IPS DF 19.7 (cell line): ENCODE measurements around the gene FKBP14.

Source experiments
- DNase-seq: peaks from one replicate; pipeline ENCODE4 v3.0.0-alpha.2; 2013; ENCODE audit warnings: low read depth, low spot score

Gene FKBP14

DNA sequence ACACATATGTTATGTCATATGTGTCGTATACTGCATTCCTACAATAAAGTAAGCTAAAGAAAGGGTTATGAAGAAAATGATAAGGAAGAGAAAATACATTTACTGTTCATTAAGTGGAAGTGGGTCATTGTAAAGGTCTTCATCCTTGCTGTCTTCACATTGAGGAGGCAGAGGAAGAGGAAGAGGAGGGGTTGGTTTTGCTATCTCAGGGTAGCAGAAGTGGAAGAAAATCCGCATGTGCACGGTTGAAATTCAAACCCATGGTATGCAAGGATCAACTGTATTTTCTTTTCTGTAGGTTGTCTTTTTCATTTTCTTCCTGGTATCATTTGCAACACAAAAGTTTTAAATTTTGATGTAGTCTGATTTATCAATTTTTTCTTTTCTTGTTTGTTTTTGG lies 8.0 kb upstream of the FKBP14 start:
- DNase-seq, result no peak

DNA sequence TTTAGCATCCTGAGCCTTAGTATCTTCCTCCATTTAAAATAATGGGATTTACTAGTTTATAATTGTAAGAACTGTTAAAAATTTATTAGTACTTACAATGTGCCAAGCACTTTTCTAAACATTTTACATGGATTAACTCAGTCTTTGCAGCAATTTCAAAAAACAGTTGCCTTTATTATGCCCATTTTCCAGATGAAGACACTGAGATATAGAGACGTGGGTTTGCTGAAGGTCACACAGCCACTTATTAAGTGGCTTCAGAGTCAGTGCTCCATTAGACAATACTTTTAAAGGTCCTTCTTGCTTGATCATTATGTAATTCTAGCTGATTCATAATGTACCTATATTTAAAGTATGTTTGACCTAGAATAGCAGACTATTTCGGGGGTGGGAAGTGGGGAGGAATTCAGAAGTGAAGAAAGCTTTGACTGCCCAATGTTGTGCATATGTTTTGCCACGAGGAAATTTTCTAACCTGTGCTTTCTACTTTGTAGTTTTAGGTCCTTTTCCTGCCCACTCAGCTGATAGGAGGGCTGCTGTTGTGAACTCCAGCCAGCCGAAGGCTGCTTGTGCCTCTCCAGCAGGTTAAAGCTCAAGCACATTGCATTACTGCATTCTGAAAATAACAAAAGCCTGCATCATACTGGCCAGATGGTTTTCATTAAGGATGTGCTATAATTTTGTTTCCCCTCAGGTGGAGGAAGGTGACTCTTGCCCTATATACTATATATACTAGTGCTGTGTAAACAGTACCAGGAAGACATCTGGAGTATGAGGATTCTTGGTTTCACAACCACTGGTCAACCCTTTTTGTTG lies 6.0 kb upstream of the FKBP14 start:
- DNase-seq, result no peak

DNA sequence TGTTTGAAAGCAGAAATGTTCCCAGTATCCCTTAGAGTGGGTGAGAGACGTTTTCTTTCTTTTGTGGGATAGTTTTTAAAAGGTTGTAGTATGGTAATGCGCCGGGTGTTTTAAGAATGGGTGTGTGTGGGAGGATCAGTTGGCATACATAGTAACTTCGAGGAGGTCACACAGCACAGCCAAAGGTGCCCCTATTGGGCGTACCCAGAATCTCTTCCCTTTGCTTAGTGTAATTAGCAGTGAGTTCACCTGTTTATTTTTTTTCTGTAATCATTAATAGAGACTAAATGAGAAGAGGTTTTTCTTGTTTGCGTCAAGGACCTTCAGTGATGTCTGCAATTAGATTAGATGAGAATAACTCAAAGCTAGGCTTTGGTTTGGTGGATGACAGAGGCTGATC lies 3.2 kb upstream of the FKBP14 start:
- DNase-seq, result no peak

DNA sequence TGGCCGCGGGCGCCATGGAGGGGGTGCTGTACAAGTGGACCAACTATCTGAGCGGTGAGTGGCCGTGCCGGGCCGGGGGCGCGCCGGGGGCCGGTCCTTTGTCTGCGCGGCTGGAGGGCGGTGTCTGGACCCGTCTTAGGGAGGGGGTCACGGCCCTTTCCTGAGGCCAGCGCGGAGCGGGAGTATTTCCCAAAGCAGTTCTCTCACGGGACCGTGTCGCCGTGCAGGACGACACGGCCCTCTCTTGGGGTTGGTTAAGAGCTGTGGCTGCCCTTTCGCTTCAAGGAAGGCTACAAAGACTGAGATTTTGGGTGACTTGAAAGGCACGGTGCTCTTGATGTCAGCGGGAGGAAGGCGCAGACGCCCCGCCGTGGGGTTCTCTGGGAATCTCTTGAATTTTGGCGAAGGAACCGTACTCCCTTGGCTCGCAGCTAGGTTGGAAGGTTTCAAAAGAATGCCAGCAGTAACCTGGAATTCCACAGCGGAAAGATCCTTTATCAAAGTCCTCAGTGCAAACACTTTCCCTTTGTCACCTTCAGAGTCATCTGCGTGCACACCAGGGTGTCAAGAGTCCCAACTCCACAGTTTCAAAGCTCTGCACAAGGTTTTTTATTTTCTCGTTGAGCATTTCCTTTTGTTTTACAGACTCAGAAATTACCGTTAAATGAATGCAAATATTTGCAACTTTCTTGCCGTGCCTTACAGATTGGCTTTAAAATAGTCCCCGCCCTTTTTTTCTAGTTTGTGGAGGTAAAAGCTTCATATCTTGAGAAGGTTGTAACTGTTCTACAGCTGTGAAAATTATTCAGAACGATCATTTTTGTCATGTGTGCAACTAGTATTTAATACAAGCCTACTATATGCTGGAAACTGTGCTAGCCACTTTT lies 2.5 kb upstream of the FKBP14 start:
- DNase-seq, result no peak

DNA sequence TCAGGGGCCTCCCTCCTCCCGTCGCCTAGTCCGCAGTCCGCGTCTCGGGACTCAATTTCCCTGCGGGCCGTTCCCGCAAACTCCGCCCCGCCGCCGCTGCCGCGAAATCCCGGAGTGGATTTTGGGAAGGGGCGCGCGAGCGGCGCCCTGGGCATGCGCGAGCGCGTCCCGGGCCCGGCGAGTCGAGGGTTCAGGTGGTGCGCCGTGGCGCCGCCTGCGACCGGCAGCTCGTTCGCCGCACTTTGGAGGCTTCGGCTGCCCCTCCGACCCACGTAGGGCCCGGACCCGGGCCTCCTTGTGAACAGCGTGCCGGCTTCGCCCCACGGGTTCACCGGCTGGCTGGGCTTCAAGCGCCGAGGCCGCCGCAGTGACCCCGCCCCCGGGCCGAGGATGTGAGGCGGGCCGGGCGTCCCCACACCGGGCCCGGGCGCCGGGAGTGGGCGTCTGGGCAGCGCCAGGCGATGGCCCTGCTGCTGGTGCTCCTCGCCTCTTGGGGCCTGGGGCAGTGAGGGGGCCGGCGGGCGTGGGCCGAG lies 1.8 kb upstream of the FKBP14 start, which contains the start of gene PLEKHA8:
PLEKHA8 (plus strand) TSS at position 197 of the 533 bp plus-strand sequence. CDS start 351 bp downstream, outside the sequence.
- DNase-seq, result no peak

DNA sequence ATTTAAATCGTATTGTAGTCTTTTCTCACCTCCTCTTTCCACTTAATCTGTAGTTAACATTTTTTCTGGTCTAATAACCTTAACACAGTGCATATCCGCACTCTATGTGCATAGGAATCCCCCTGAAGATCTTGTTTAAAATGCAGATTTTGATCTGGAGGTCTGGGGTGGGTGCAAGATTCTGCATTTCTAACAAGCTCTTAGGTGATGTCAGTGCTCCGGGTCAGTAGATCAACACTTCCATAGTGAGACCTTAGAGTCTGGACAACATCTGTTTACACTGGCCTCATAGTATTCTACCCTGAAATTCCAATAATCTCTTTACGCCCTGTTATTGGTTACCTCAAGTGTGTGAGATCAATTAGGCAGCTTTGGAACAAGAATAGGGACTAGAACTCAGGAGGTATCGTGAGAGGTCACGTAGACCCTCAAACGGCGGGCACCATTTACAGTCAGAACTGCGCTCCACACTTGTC lies 1.3 kb upstream of the FKBP14 start:
- DNase-seq, result no peak

DNA sequence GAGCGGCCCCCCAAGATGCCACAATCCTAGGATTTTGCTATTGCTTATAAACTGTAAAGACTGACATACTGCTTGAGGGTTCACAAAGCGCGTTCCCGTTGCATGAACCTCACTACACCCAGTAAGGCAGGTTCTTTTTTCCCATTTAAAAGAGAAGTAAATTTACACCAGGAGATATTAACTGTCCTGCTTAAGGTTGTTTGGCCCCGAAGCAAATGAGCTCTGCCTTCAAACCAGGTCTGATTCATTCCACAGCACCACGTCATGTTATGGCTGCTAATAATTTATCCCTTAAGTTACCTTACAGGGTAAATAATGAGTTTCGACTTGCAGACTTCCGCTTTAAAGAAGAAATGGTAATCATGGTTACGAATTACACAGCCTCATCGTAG lies 559 bp upstream of the FKBP14 start:
- no peak for DNase-seq

DNA sequence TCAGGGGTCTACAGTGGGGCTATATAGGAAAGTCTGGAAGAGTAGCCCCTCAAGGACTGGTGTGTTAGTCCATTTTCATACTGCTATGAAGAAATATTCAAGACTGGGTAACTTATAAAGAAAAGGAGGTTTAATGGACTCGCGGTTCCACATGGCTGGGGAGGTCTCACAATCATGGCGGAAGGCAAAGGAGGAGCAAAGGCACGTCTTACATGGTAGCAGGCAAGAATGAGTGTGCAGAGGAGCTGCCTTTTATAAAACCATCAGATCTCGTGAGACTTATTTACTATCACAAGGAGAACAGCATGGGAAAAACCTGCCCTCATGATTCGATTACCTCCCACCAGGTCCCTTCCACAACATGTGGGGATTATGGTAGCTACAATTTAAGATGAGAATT lies 3.0 kb downstream of the FKBP14 start:
- no peak for DNase-seq

DNA sequence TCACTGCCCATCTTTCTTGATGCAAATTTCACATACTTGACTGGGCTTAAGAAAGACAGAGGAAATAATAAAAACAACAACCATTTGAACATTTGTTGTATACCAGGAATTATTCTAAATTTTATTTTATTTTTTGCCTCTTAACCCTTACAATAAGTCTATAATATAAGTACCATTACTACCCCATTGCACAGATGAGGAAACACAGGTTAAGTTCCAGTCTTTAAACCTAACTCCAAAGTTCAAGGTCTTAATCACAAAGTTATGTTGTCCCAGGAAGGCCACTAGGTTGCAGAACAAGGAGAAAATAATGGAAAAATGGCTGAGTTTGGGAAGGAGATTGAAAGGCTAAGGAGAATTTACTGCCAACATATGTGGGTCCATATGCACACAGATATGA lies 3.5 kb downstream of the FKBP14 start:
- no peak for DNase-seq

DNA sequence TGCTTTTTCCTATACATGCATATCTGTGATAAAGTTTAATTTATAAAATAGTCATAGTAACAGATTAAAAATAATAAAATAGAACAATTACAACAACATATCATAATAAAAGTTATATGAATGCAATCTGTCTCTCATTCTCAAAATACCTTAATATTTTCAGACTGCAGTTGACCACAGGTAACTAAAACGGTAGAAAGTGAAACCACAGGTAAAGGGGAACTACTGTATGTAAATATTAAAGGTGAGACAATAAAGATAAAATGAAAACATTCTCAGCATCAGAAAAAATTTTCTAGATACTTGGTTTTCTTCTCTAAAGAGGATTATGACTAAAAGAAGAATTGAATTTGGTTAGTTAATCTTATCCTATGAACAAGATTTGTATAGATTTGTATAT lies 6.0 kb downstream of the FKBP14 start:
- no peak for DNase-seq

DNA sequence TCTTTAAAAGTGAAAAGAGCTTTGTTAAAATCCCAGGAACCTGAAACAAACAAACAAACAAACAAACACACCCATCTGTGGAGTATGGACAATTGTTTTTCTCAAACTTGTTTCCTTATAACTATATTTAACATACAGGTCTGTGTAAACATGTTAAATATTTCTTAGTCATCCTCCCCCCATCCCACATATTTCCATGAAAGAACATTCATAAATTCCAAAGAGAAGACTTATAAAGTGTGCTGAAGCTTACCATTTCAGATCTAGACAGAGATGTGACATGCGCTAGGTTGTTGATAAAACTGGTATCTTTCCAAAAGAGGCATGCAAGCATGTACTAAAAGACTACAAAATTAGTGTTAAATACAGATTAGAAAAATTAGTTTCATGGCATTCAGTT lies 6.5 kb downstream of the FKBP14 start:
- DNase-seq, result no peak

DNA sequence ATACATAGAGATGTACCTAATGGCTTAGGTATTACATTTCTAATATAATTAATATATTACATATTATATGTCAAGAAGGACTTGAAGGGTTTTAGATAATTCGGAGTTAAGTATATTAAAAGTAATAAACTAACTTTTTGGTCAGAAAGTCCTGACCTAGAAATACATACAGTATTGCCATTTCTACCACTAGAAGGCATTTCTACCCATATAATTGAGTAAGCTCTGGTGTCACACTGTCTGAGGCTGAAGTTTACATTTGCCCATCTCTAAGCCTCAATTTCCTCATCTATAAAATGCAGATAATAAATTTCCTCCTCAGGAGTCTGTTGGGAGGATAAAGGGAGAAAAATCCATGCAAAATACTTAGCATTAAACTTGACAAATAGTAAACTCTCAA lies 7.1 kb downstream of the FKBP14 start:
- no peak for DNase-seq

DNA sequence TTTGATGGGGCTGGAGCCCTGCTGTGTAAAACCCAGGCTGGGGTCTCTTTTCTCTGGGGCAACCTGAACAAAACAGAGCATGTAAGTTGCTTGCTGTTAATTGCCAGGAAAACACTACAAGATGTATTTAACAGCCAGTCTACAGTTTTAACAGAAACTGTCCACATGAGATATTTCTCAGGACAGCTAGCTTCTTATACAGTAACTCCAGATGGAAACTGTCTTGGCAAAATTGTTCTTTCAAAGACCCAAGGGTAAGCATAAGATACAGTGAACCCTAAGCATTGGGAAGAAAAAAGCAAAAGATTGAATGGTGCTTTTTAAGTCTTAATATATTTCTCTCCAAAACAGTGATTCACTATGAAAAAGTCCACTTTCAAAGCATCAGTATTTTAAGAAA lies 8.1 kb downstream of the FKBP14 start:
- no peak for DNase-seq

DNA sequence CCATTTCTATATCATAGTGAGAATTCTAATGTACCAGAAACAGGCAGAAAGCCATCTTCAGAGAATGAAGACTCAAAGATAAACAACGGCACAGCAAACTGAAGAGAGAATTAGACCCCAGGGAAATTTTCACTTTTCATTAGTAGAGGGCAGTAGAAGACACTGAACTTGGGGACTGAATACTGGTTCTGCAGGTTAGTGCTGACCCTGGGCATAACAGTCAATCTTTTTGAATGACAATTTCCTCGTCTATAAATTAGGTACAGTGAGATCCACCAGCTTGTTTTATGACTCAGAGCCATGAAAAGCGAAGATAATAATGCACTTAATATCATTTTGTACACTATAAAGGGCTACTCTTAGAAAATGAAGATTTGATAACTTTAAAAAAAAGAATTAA lies 13.7 kb downstream of the FKBP14 start:
- no peak for DNase-seq

DNA sequence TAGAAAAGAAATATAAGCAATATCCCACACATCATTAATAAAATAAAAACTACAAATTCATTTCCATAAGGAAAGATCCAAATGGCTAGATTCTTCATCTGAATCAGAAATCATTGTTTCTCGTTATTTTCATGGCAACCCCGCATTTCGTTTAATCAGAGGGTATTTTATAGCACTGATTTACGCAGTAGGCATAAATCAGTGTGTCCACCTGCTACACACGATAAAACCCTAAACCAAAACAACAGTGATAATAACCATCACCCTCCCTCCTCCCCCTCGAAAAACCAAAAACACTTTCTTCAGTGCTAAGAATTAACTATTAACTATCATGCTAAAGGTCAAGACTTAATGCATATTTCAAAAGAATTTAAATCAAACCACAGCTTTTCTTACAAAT lies 16.5 kb downstream of the FKBP14 start:
- no peak for DNase-seq

DNA sequence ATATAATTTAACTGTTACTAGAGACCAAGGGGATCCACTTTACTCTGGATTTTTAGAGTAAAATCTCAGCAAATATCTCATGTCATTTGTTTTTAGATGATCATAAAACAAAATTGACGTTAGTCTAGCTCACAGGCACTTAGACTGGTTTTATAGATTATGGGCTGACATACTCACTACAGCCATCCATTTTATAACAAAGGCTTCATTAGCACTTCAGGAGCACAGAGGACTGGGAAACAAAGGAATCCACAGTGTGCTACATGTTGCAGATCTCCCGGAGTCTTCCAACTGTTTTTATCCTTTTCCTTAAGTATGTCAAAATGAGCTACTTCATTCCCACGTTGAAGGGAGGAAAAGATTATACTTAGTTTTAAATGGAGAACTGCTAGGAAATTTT lies 21.0 kb downstream of the FKBP14 start:
- no peak for DNase-seq

DNA sequence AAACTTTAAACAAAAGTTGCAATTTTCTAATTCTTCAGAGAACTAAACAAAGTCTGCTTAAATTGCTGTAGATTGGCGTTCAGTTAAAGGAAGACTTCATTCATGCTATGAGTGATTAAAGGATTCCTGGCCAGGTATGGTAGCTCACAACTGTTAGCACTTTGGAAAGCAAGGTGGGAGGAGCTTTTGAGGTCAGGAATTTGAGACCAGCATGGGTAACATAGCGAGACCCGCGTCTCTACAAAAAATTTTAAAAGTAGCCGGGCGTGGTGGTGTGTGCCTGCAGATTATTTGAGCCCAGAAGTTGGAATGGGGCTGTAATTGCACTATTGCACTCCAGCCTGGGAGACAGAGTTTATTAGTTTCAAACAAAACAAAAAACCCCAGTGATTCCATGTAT lies 23.4 kb downstream of the FKBP14 start:
- DNase-seq, result no peak

DNA sequence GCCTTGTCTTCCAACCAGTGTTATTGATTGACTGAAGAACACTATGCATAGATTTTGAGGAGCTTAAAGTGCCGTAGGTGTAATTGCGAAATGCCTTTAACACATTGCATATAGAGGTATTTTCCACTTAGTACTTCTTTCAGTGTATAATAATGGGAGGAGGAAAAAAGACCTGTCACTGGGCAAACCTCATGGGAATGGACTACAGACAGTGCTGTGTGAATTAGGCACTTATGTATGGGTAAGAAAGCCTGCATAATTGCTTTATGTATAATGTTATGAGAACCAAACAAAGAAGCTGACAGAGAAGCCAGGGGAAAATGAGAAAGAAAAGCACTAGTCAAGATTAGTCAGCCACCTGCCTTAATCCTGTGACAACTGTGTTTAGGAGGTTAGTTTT lies 24.5 kb downstream of the FKBP14 start:
- DNase-seq, result no peak

DNA sequence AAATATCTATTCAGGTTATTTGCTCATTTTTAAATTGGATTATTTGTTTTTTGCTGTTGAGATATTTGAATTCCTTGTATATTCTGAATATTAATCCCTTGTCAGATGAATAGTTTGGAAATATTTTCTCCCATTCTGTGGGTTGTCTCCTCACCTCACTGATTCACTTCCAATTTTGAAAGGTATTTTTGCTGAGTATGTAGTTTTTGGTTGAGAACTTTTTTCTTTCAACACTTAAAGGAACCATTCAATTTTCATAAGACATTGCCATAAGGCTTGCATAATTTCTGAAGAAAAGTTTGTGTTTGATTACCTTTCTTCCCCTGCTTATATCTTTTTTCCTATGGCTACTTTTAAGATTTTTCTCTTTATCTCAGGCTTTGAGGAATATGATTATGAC lies 28.0 kb downstream of the FKBP14 start:
- no peak for DNase-seq

DNA sequence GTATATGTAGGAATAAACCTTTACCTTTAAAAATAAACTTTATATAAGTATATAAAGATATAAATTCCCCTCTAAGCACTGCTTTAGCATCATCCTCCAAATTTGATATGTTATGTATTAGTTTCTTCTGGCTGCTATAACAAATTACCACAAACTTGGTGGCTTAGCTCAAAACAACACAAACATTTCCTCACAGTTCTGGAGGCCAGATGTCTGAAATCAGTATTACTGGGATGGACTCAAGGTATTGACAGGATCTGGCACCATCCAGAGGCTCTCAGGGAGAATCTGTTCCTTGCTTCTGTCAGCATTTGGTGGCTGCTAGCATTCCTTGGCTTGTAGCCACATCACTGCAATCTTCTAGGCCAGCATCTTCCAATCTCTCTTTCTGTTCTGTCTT lies 30.2 kb downstream of the FKBP14 start:
- no peak for DNase-seq

DNA sequence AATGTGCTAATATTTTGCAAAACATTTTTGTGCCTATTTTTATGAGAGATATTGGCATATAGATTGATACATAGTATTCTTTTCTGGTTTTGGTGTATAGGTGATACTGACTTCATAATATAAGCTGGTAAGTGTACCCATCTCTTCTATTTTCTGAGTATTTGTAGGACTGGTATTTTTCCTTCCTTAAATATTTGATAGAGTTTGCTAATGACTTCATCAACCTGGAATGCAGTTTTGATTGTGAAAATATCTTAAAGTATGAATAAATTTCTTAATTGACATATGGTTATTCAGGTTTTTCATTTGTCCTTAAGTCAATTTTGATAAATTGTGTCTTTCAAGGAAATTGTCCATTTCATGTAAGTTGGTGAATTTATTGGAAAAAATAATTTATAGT lies 30.9 kb downstream of the FKBP14 start:
- DNase-seq, result no peak

DNA sequence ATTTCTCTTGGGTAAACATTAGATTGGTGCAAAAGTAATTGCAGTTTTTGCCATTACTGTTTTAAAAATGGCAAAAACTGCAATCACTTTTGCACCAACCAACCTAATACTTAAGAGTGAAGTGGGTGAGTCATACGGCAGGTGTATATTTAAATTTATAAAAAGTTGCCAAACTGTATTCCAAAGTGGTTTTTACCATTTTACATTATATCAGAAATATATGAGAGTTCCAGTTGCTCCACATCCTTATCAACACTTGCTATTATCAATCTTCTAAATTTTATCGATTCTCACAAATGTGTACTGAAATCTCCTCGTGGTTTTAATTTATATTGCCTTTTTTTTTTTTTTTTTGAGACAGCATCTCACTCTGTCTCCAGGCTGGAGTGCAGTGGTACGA lies 33.4 kb downstream of the FKBP14 start:
- DNase-seq, result no peak

DNA sequence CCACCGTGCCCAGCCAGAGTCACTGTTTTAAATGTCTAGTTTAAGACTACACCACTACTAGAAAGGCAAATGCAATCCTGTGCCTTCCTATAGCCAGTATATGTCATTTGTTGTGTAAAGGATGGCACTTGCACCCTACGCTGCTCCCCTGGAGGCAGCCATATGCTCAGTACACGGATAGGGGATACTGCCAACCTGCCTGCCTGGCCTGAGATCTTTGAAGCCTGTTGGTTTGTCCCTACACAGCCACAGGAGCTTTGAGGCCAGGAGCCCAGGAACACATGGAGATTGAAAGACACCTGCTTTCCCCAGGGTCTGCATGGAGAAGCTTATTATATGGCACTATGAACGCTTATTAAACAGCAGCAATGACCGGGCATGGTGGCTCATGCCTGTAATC lies 34.6 kb downstream of the FKBP14 start:
- no peak for DNase-seq
